GM20000 (cell line): Measurements from ENCODE around the gene ABL1.
"Not testable (repeated sequence)": the region's sequence is repeated elsewhere in the genome, so short reads cannot be mapped to it uniquely, and the experiment has no call there.

Experiments used
- DNase-seq: peaks from one replicate; pipeline ENCODE4 v3.0.0; 2012; ENCODE audit warnings: low spot score
- CTCF ChIP-seq: IDR thresholded peaks from 2 replicates; pipeline ENCODE4 v1.5.1; 2012; ENCODE audit warnings: mild to moderate bottlenecking, control low read depth; ENCODE audit errors: extremely low read depth, missing control alignments

ABL1 gene

GRCh38 chr9:130908878-130909355, 73.9 kb downstream of the ABL1 start:
- no peak for TF ChIP-seq CTCF
- no peak for DNase-seq

- DNase-seq = not testable (repeated sequence)
These were observed 75.0 kb downstream of the ABL1 start for GRCh38 chr9:130910041-130910440.

GRCh38 chr9:130910670-130911069, 75.6 kb downstream of the ABL1 start:
- not testable (repeated sequence) for DNase-seq

- TF ChIP-seq CTCF = no peak
- no peak for DNase-seq
These were observed 76.4 kb downstream of the ABL1 start for GRCh38 chr9:130911254-130912049.

GRCh38 chr9:130912932-130913598, 78.0 kb downstream of the ABL1 start:
- DNase-seq = no peak
- no peak for TF ChIP-seq CTCF

GRCh38 chr9:130913599-130914416, 78.8 kb downstream of the ABL1 start:
- no peak for TF ChIP-seq CTCF
- DNase-seq = no peak

- no peak for DNase-seq
- TF ChIP-seq CTCF = no peak
These were observed 79.5 kb downstream of the ABL1 start for GRCh38 chr9:130914417-130915095.

- no peak for DNase-seq
- TF ChIP-seq CTCF = no peak
These were observed 80.0 kb downstream of the ABL1 start for GRCh38 chr9:130915096-130915447.
